IMR-90 (cell line): ENCODE results near the gene VSIR. TPM values are rescaled to one million over a fixed set of nuclear protein-coding genes. Genes with fewer than 3 reads are reported as not detected.

ENCODE experiments used
- ATAC-seq: fragments of 200-7000 bp; cut with Tn5 transposase; 2 replicates; pipeline ENCODE4 v1.9.1; 2020; ENCODE audit warnings: low read depth, mild to moderate bottlenecking, moderate library complexity
- BruUV-seq: library from RNA; stranded (reverse); fragments of 400-500 nt; replicated peaks from 2 replicates; lab custom pipeline; 2021; lab: Mats Ljungman, UMichigan
- CTCF ChIA-PET: fragments of 300-600 bp; formaldehyde crosslinking; extraction: SDS; loops from one replicate; lab custom pipeline; 2021; ENCODE audit warnings: antibody characterized with exemption; lab: Yijun Ruan, JAX
- POLR2A ChIA-PET: fragments of 300-600 bp; sonication (Branson Sonifier 250); formaldehyde crosslinking; loops from one replicate; lab custom pipeline; 2022; ENCODE audit warnings: antibody characterized with exemption; ENCODE audit not compliant: unreplicated experiment; lab: Charles Lee
- DNase-seq: peaks from one replicate; pipeline ENCODE4 v3.0.0; 2013
- H2AFZ ChIP-seq: replicated peaks from 2 replicates; pipeline ENCODE3; 2013; ENCODE audit warnings: low read length, mild to moderate bottlenecking; ENCODE audit not compliant: poor library complexity
- H2AK5ac ChIP-seq: 2 replicates; pipeline ENCODE4 v1.6.1; 2013; ENCODE audit warnings: low read depth, low read length, inconsistent platforms
- H2AK9ac ChIP-seq: replicated peaks from 2 replicates; pipeline ENCODE3; 2013; ENCODE audit warnings: mild to moderate bottlenecking, low read depth, low read length, moderate library complexity; ENCODE audit not compliant: poor library complexity
- H2BK120ac ChIP-seq: 2 replicates; pipeline ENCODE4 v1.6.1; 2013; ENCODE audit warnings: low read depth, low read length, inconsistent platforms
- H2BK15ac ChIP-seq: 3 replicates; pipeline ENCODE4 v1.6.1; 2013; ENCODE audit warnings: low read depth, low read length, inconsistent platforms
- H2BK20ac ChIP-seq: 2 replicates; pipeline ENCODE4 v1.6.1; 2013; ENCODE audit warnings: low read depth, mild to moderate bottlenecking, inconsistent platforms, low read length, moderate library complexity
- H2BK5ac ChIP-seq: 2 replicates; pipeline ENCODE4 v1.6.1; 2013; ENCODE audit warnings: mild to moderate bottlenecking, low read depth, low read length, inconsistent platforms; ENCODE audit not compliant: poor library complexity, severe bottlenecking
- H3K14ac ChIP-seq: replicated peaks from 2 replicates; pipeline ENCODE4 v1.6.1; 2013; ENCODE audit warnings: low read depth, low read length, inconsistent platforms
- H3K18ac ChIP-seq: 2 replicates; pipeline ENCODE4 v1.6.1; 2013; ENCODE audit warnings: low read depth, low read length, control low read depth
- H3K23ac ChIP-seq: 2 replicates; pipeline ENCODE4 v1.6.1; 2013; ENCODE audit warnings: low read depth, low read length, inconsistent platforms
- H3K27ac ChIP-seq: 2 replicates; pipeline ENCODE4 v1.5.1; 2013; ENCODE audit warnings: mild to moderate bottlenecking, control low read depth, low read length; ENCODE audit not compliant: insufficient read depth
- H3K27me3 ChIP-seq: 2 replicates; pipeline ENCODE4 v1.6.1; 2013; ENCODE audit warnings: low read length; ENCODE audit not compliant: control insufficient read depth, insufficient read depth
- H3K36me3 ChIP-seq: 2 replicates; pipeline ENCODE4 v1.6.1; 2013; ENCODE audit warnings: low read length, mixed read lengths; ENCODE audit not compliant: control insufficient read depth, insufficient read depth
- H3K4ac ChIP-seq: 2 replicates; pipeline ENCODE4 v1.6.1; 2013; ENCODE audit warnings: low read depth, low read length, inconsistent platforms
- H3K4me1 ChIP-seq: 2 replicates; pipeline ENCODE4 v1.6.1; 2013; ENCODE audit warnings: low read length, mixed read lengths; ENCODE audit not compliant: control insufficient read depth, insufficient read depth
- H3K4me2 ChIP-seq: 2 replicates; pipeline ENCODE4 v1.6.1; 2013; ENCODE audit warnings: low read depth, mild to moderate bottlenecking, control low read depth, low read length, moderate library complexity
- H3K4me3 ChIP-seq: 2 replicates; pipeline ENCODE4 v1.5.1; 2013; ENCODE audit warnings: low read depth, mild to moderate bottlenecking, control low read depth, low read length, moderate library complexity; ENCODE audit not compliant: insufficient read depth
- H3K56ac ChIP-seq: 2 replicates; pipeline ENCODE4 v1.6.1; 2013; ENCODE audit warnings: low read length, inconsistent platforms; ENCODE audit not compliant: insufficient read depth; ENCODE audit errors: extremely low read depth
- H3K79me1 ChIP-seq, 2 experiments: 2 replicates each; pipeline ENCODE4 v1.6.1; 2013; ENCODE audit warnings: low read length in 2 of 2, inconsistent platforms in 1 of 2, low read depth in 1 of 2
- H3K9ac ChIP-seq: 2 replicates; pipeline ENCODE4 v1.6.1; 2013; ENCODE audit warnings: low read depth, low read length, control low read depth
- H3K9me1 ChIP-seq: 2 replicates; pipeline ENCODE4 v1.6.1; 2013; ENCODE audit warnings: low read length, inconsistent platforms; ENCODE audit not compliant: insufficient read depth
- H3K9me3 ChIP-seq: 2 replicates; pipeline ENCODE4 v1.6.1; 2013; ENCODE audit warnings: low read length; ENCODE audit not compliant: control insufficient read depth, insufficient read depth
- H4K20me1 ChIP-seq: 2 replicates; pipeline ENCODE4 v1.6.1; 2013; ENCODE audit warnings: low read length, inconsistent platforms; ENCODE audit not compliant: insufficient read depth
- H4K5ac ChIP-seq: 2 replicates; pipeline ENCODE4 v1.6.1; 2013; ENCODE audit warnings: mild to moderate bottlenecking, low read depth, low read length, control low read depth
- H4K8ac ChIP-seq, 2 experiments: 2 replicates each; pipeline ENCODE4 v1.6.1; 2013; ENCODE audit warnings: low read depth in 2 of 2, low read length in 2 of 2, control low read depth in 1 of 2, inconsistent platforms in 1 of 2
- H4K91ac ChIP-seq: 2 replicates; pipeline ENCODE4 v1.6.1; 2013; ENCODE audit warnings: low read depth, low read length, inconsistent platforms; ENCODE audit not compliant: insufficient read depth
- BHLHE40 ChIP-seq: fragments of 150-350 bp; IDR thresholded peaks from 2 replicates; pipeline ENCODE4 v1.6.1; 2016; ENCODE audit warnings: mild to moderate bottlenecking, low read depth, low read length
- CEBPB ChIP-seq: IDR thresholded peaks from 2 replicates; pipeline ENCODE4 v1.6.1; 2012; ENCODE audit warnings: low read depth, low read length, improper control_type of control experiment
- CHD1 ChIP-seq: IDR thresholded peaks from 2 replicates; pipeline ENCODE4 v1.6.1; 2012; ENCODE audit warnings: low read depth, low read length, improper control_type of control experiment
- FOS ChIP-seq: fragments of 150-350 bp; IDR thresholded peaks from 2 replicates; pipeline ENCODE4 v1.6.1; 2016; ENCODE audit warnings: low read depth, low read length
- MAFK ChIP-seq: IDR thresholded peaks from 2 replicates; pipeline ENCODE4 v1.6.1; 2012; ENCODE audit warnings: low read depth, low read length, improper control_type of control experiment
- MAZ ChIP-seq: IDR thresholded peaks from 2 replicates; pipeline ENCODE4 v1.6.1; 2012; ENCODE audit warnings: low read depth, mild to moderate bottlenecking, low read length, improper control_type of control experiment, moderate library complexity, borderline replicate concordance
- MXI1 ChIP-seq: IDR thresholded peaks from 2 replicates; pipeline ENCODE4 v1.6.1; 2012; ENCODE audit warnings: low read depth, mild to moderate bottlenecking, low read length, moderate library complexity, borderline replicate concordance
- NFE2L2 ChIP-seq: fragments of 150-350 bp; IDR thresholded peaks from 2 replicates; pipeline ENCODE4 v1.6.1; 2016; ENCODE audit warnings: low read depth, mild to moderate bottlenecking, low read length
- POLR2A ChIP-seq: IDR thresholded peaks from 2 replicates; pipeline ENCODE4 v1.6.1; 2012; ENCODE audit warnings: mild to moderate bottlenecking, low read depth, low read length
- RAD21 ChIP-seq: IDR thresholded peaks from 2 replicates; pipeline ENCODE4 v1.6.1; 2012; ENCODE audit warnings: low read length, improper control_type of control experiment
- RFX5 ChIP-seq: IDR thresholded peaks from 2 replicates; pipeline ENCODE4 v1.8.0; 2012; ENCODE audit warnings: low read depth, mild to moderate bottlenecking, low read length, moderate library complexity
- WGBS, 2 experiments: methylation state at CpG; one replicate each; pipeline versions ENCODE4 v1.1.5 to v1.1.7; 2013; ENCODE audit warnings: missing lambda C conversion rate in 2 of 2; ENCODE audit not compliant: insufficient read length in 1 of 2; ENCODE audit errors: extremely low coverage in 2 of 2; 5-methylcytosine and 5-hydroxymethylcytosine counted together
- dilution Hi-C: fragments of 300-500 bp; cut with HindIII; formaldehyde crosslinking; loops from one replicate; pipeline ENCODE4 v1.14.3; 2018; ENCODE audit warnings: low sequenced_read_pairs; ENCODE audit not compliant: unreplicated experiment
- in situ Hi-C: fragments of 300-500 bp; cut with MboI; formaldehyde crosslinking; loops from 3 replicates; pipeline ENCODE4 v1.14.3; 2019; ENCODE audit warnings: low sequenced_read_pairs, inconsistent platforms, mixed read lengths
- intact Hi-C: fragments of 100-400 bp; cut with micrococcal nuclease; formaldehyde crosslinking; loops from 2 replicates; pipeline ENCODE4 v1.10.0; 2022
- polyA plus RNA-seq, 3 experiments: library from polyadenylated mRNA; depleted of rRNA; stranded (reverse); fragments of >200 nt; gene quantifications; 2 replicates each; pipeline ENCODE4 v1.2.3, GENCODE V29; 2012; ENCODE audit warnings: low replicate concordance in 1 of 3
- total RNA-seq: library from RNA; depleted of rRNA; stranded (reverse); fragments of >200 nt; gene quantifications from 2 replicates; pipeline ENCODE4 v1.2.3, GENCODE V29; 2012
- TF ChIP-seq, protein P1 (sequence below): fragments of 150-350 bp; IDR thresholded peaks from 2 replicates; pipeline ENCODE4 v1.6.1; 2017; ENCODE audit warnings: mild to moderate bottlenecking, antibody characterized with exemption, low read length, low read depth
- TF ChIP-seq, protein P2 (sequence below): conservative IDR thresholded peaks from 2 replicates; pipeline ENCODE4 v1.5.1; 2012; ENCODE audit warnings: mild to moderate bottlenecking, low read depth, low read length, improper control_type of control experiment
- TF ChIP-seq, protein P3 (sequence below): fragments of 150-350 bp; IDR thresholded peaks from 2 replicates; pipeline ENCODE4 v1.6.1; 2016; ENCODE audit warnings: low read depth, mild to moderate bottlenecking, low read length, moderate library complexity, borderline replicate concordance

VSIR gene
- total and polyA plus RNA-seq, 2 of the 4 experiments (the other 2 are of a cell fraction): 5.0 to 23.8 TPM

DNA sequence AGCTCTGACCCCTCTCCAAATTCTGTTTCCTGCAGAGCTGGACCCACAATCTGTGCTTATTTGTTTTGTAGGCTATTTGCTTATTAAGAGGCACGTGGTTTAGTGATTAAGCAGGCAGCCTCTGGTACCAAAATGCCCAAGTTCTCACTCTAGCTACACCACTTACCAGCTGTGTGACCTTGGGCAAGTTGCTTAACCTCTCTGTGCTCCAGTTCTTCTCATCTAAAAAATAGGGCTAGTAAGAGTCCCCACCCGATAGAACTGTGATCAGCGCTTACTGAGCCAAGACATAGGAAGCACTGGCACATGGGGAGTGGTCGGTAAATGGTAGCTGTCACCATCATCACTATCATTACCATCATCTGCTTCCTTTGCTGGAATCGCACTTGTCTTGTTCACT, 74.6 kb downstream of the VSIR start:
- Histone ChIP-seq H3K4me3 (no peak overlapping the region), H3K4ac (no peak overlapping the region), H2BK20ac (no peak overlapping the region), H3K23ac (no peak overlapping the region), H4K8ac (no peak overlapping the region), H3K4me1 (no peaks in the 10 kb centered on the region), H2AK9ac (no peak overlapping the region), H2BK120ac (no peak overlapping the region), H3K9me3 (no peaks in the 10 kb centered on the region), H3K9ac (no peak overlapping the region), H3K56ac (no peak overlapping the region), H3K36me3 (no peaks in the 10 kb centered on the region), H2BK15ac (no peak overlapping the region), H3K79me1 (no peaks in the 10 kb centered on the region), H3K14ac (no peak overlapping the region), H3K27me3 (peaks cover 52% of the 10 kb centered on the region), H4K91ac (no peak overlapping the region), H4K20me1 (no peaks in the 10 kb centered on the region), H3K4me2 (no peak overlapping the region), H2AFZ (no peak overlapping the region), H2BK5ac (no peak overlapping the region), H3K9me1 (no peaks in the 10 kb centered on the region), H2AK5ac (no peak overlapping the region), H4K5ac (no peak overlapping the region), H3K18ac (no peak overlapping the region), H3K27ac (no peak overlapping the region)
- DNase-seq (no peak), ATAC-seq (no peak)
- intact Hi-C loops (loop anchor here (5.0 kb wide), 2 partner anchors 74 to 114 kb away; partner anchors contain the start of gene VSIR), in situ Hi-C loops (no loop called here), dilution Hi-C loops (no loop called here)
- POLR2A ChIA-PET: no interaction called here
- CTCF ChIA-PET: interaction anchor here (0.8 to 1.5 kb wide), 2 partner anchors 9 to 385 kb away, joined by 3 read pairs; no protein-coding TSS in a partner anchor
- no CpG with 5 or more reads among the region's 5 CpGs for WGBS, 2 experiments
- TF ChIP-seq, protein P1, sequence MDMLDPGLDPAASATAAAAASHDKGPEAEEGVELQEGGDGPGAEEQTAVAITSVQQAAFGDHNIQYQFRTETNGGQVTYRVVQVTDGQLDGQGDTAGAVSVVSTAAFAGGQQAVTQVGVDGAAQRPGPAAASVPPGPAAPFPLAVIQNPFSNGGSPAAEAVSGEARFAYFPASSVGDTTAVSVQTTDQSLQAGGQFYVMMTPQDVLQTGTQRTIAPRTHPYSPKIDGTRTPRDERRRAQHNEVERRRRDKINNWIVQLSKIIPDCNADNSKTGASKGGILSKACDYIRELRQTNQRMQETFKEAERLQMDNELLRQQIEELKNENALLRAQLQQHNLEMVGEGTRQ: no peak
- TF ChIP-seq, protein P2, sequence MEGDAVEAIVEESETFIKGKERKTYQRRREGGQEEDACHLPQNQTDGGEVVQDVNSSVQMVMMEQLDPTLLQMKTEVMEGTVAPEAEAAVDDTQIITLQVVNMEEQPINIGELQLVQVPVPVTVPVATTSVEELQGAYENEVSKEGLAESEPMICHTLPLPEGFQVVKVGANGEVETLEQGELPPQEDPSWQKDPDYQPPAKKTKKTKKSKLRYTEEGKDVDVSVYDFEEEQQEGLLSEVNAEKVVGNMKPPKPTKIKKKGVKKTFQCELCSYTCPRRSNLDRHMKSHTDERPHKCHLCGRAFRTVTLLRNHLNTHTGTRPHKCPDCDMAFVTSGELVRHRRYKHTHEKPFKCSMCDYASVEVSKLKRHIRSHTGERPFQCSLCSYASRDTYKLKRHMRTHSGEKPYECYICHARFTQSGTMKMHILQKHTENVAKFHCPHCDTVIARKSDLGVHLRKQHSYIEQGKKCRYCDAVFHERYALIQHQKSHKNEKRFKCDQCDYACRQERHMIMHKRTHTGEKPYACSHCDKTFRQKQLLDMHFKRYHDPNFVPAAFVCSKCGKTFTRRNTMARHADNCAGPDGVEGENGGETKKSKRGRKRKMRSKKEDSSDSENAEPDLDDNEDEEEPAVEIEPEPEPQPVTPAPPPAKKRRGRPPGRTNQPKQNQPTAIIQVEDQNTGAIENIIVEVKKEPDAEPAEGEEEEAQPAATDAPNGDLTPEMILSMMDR: no peak
- TF ChIP-seq NFE2L2 (no peak), MXI1 (no peak), CHD1 (no peak), RAD21 (no peak), POLR2A (no peak), MAZ (no peak), MAFK (no peak), RFX5 (no peak), FOS (no peak), CEBPB (no peak), BHLHE40 (no peak)
- TF ChIP-seq, protein P3, sequence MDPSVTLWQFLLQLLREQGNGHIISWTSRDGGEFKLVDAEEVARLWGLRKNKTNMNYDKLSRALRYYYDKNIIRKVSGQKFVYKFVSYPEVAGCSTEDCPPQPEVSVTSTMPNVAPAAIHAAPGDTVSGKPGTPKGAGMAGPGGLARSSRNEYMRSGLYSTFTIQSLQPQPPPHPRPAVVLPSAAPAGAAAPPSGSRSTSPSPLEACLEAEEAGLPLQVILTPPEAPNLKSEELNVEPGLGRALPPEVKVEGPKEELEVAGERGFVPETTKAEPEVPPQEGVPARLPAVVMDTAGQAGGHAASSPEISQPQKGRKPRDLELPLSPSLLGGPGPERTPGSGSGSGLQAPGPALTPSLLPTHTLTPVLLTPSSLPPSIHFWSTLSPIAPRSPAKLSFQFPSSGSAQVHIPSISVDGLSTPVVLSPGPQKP: no peak
- BruUV-seq: no TSS peak
